Measurements from ENCODE around the gene MTG2.
A peak's percentile ranks its signal among the peaks of the same experiment; 100 is the strongest.
"Not testable (repeated sequence)": the region's sequence is repeated elsewhere in the genome, so short reads cannot be mapped to it uniquely, and the experiment has no call there.

The MTG2 gene

DNA sequence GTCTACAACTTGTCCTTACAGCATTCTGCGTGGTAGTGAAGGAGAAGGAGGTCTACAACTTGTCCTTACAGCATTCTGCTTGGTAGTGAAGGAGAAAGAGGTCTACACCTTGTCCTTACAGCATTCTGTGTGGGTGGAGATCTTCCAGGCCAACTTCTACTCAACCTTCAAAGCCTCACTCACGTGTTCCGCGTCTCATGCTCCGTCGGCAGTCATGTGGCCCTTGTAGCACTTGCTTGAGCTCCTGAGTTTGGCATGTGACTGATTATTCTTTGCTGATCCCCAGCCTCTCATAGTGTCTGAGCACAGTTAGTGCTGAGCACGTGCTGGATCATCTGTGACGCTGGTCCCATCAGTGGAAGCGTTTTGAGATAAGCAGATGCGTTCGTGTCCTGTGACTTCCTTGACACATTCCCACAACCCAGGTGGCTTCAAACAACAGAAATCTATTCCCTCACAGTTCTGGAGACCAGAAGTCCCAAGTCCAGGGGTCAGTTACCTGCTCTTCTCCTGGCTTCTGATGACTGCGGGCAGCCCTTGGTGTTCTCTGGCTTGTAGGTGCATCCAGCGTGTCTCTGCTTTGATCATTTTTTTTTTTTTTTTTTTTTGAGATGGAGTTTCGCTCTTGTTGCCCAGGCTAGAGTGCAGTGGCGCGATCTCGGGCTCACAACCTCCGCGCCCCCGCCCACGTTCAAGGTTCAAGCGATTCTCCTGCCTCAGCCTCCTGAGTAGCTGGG lies 36.6 kb upstream of the MTG2 start:
- DNase-seq, result peak; percentile 81

DNA sequence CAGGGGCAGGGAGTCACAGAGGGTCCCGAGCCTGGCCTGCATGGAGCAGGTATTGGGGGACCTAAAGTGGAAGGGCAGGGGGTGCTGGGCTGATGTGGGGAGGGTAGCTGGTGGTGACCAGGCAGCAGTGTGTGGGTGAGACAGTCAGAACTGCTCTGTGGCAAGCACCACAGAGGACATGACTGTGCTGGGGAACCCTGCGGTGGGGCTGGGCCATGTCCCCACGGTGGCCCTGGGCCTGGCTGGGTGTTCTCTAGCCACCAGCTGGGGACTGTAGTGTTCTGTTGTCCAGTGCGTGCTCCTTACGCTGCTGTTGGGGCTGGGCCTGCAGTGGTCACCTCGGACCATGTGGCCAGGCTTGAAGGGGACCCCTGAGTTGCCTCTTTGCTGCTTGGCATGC lies 35.7 kb upstream of the MTG2 start:
- DNase-seq, result no peak

DNA sequence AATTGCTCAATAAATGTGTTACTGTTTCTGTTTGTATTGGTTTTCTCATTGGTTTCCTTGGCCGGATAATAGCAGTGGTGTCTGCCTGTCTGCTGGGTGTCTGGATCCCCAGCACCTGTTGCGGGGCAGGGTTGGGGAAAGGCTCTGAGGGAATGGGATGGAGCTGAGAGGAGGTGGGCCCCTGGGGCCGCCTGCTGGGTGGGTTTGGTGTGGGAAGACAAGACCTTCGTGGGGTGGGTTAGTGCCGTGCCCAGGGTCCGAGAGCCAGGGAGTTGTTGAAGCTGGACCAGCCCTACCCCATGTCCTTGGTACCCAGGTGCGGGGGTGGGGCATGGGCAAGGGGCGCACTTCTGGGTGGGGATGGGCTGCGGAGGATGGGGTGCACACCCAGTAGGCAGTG lies 35.3 kb upstream of the MTG2 start:
- DNase-seq, result no peak

DNA sequence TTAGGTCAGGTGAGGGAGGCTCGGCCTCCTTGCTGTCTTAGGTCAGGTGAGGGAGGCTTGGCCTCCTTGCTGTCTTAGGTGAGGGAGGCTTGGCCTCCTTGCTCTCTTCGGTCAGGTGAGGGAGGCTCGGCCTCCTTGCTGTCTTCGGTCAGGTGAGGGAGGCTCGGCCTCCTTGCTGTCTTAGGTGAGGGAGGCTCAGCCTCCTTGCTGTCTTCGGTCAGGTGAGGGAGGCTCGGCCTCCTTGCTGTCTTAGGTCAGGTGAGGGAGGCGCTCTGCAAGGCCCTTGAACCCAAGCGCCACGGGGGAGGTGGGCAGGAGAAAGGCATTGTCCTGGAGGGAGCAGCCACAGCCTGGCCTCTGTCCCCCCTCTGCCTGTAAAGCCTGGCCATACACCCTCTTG lies 34.4 kb upstream of the MTG2 start:
- DNase-seq, result not testable (repeated sequence)

DNA sequence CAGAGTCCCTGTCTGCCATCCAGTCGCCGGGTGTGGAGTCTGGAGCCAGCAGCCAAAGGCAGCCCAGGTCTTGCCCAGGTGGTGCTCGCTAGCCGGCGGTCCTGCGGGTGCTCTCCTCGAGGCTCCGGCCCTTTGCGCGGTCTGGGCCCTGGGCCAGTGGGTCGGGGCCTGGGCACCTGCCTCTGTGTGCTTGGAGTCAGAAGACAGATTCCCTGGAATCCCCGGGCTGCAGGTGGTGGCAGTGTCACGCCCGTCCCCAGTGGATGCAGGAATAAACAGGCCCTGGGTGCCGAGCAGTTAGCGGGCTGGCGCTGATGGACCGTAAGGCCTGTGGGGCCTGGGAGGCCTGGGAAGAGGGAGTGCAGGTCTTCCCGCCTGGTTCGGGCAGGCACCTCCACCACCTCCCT lies 33.9 kb upstream of the MTG2 start:
- DNase-seq, result no peak

DNA sequence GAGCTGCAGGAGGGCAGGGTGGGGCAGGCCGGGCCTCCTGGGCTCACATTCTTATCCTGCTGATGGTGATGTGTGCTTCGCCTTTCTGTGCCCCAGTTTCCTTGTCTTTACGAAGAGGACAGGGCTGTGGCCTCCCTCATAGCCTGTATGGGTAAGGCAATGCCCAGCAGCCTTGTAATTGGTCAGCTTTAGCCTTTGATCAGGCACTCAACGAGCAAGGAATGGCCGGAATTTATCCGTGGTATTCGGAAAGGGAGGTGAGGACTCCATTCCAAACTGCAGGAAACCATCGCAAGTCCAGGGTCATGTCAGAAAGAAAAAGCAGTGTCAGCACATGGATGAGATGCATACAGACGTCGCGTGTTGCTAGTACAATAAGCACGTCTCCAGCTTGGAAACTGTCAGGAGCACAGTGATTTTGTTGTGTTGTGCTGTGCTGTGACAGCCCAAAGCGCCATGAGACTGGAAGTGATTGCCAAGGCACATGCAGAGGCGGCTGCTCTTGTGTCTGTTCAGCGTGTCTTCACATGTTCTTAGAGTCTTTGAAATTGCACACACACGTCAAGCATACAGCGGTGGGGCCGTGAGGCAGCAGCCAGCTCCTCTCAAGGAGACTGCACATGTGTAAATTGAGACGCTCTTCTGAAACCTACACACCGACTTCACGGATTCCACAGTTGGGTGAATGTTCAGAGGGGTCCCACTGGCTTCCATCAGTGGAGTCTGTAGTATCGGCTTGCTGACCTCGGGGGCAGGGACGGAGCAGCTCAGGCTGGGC lies 33.1 kb upstream of the MTG2 start:
- no peak for DNase-seq

DNA sequence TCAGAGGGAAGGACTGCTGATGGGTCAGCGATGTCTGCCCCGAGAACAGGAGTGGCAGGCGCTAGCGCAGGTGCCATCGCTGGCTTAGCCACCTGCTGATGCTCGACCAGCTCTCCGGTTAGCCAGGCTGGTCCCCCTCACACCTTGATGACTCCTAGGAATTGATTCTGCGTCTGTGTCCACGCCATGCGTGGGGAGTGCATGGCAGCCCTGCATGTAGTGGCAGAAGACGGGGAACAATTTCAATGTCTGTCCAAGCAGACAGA lies 32.6 kb upstream of the MTG2 start:
- no peak for DNase-seq

DNA sequence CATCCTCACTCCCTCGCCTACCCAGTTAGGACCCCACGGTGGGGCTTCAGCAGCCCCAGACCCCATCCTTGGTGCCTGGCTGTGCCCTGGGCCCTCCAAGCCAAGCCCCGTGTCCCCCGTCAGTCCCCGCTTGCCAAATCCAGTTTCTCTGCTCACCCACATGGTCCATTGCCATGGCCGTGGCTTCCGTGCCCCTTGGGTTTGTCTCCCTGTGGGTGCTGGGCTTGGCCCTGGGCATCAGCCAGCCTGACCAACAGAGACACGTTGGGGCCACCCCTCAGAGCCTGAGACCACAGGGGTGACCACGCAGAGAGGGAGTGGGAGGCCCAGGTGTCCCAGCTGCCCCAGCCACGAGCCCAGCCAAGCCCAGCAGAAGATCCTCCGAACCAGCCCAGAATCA lies 31.6 kb upstream of the MTG2 start:
- DNase-seq, result no peak

DNA sequence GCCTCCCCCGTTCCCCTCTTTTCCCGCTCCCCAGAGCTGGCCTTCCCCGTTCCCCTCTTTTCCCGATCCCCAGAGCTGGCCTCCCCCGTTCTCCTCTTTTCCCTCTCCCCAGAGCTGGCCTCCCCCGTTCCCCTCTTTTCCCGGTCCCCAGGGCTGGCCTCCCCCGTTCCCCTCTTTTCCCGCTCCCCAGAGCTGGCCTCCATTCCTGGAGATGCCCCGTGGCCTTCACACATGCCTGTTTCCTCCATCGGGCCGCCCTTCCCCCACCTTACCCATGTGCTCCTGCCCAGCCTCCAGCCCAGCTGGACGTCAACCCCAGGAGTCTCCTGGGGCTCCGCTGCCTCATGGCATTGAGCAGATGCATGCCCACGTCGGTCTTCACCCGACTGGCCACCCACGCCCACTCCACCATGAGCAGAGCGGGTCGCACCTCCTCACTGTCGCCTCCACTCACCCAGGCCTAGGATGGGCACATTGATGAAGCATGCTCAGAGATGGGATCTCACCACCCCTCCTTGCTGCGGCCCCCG lies 30.9 kb upstream of the MTG2 start:
- no peak for DNase-seq

DNA sequence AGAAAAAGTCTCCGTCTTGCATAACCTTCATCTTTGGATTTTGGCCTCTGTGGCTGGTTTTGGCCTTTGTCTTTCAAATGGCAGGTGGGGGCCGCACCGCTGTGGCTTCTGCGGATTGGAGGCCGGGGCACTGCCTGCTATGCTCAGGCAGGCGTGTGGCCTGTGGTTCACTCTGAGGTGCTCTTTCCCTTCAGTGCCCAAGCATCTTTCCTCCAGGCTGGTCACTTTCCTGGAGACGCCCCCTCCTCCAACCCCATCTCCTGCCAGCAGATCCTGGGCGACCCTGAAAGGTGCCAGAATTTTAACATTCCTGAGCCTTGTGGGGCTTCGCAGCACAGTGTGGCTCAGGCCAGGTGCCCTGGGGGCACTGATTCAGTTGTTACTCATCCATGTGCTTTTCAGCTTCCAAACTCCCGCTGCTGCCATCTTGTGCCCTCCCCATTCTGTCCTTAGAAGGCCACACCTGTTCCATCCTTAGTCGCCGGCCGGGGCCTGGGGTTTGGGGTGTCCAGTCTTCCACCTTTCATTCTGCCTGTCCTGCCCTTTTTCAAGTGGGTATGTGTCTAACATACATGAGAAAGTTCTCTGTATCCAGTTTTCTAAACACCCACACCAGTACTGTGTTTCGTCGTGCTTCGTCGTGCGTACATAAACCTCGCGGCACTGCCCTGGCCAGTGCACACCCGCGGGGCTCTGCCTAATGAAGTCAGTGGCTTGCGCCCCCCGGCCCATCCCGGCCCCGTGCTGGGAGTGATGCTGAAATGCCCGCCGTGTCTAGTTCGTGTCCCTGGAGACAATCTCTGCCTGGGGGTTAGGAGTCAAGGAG lies 27.2 kb upstream of the MTG2 start:
- no peak for DNase-seq

DNA sequence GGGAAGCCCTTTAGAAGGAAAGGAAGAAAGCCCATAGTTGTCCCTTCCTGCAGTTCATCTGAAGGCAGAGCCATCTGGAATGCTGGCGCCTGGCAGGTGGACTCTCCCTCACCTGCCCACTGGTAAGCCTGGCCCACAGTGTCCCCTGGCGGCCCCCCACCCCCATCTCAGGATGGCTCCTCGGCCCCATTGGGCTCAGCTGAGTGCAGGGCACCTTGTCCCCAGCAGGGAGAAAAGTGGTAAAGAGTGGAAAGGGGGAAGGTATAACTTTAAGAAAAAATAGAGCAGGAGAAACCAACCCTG lies 26.6 kb upstream of the MTG2 start:
- DNase-seq, result no peak

DNA sequence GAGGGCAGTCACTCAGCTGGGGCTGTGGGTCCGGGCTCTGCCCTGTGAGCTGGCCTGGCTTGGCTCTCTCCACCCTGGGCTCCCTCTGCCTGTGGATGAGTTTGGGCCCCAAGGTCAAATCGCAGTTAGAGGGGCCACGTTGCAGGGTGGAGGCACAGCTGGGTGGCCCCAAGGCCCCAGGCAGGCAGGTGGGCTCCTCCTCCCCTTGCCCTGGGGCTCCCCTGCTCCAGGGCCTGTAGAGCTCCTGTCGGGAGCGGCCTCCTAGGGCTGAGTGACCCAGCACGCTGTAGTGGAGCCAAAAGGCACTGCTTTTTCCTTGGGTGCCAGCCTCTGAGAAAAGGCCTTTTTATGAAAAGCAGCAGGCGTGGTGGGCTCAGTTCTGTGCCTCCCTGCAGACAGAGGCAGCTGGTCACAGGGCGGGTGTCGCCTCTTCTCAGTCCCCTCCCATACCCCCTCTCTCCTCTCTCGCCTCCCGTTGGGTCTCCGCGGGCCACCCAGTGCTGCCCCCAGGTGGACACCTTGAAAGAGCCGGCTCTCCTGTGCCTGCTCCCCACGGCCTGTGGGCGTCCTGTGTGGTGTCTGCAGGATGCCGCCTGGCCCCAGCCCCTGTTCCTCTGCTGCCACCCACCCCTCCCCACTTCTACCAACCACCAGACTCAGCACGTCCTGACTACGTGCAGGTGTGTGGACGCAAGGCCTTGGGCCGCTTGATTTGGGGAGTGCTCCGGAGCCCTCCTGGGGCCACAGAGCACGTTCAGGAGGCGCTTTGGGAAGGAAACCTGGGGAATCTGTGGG lies 26.0 kb upstream of the MTG2 start:
- DNase-seq, result peak; percentile 75

DNA sequence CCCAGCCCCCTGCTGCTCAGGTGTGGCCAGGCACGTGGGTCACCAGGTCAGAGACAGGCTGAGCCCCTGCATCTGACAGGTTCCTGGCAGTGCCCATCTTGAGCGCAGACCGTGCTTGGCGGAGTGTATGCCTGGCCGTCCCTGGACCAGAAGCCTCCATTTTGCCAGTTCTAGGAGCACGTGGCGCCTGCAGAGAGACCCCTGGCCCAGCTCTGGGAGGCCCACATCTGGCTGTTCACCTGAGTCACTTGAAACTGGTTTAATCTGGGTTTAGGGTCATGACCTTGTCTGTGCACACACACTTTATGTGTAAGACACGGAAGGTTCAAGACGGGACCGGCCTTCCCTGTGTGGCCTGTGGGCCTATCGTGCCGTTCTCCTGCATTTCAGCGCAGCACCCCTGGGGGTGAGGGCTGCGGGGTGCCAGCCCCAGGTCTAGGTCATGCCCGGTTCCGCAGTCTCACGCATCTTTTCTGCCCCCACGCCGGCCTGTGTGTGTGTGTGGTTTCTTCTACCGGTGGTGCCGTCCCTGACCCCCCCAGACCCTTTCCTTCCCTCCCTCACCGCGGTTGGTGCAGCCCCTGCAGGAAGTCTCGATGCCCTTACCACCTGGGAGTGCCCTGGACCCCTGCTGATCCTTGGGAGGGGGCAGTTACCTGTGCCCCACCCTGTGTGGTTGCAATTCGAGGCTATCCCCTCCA lies 25.3 kb upstream of the MTG2 start:
- no peak for DNase-seq

DNA sequence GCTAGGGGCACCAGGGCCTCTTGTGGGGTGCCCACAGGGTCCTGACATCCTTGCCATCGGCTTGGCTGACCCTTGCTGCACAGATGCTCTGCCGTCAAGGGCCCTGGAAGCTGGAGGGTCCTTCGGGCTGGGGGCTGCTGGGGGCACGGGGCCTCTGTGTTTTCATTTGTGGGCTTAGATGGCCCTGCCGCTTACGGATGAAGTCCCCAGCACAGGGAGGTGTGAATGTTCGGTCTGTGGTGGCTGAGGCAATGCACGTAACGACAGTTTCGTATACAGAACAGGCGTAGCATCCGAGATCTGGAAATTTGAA lies 24.8 kb upstream of the MTG2 start:
- no peak for DNase-seq

DNA sequence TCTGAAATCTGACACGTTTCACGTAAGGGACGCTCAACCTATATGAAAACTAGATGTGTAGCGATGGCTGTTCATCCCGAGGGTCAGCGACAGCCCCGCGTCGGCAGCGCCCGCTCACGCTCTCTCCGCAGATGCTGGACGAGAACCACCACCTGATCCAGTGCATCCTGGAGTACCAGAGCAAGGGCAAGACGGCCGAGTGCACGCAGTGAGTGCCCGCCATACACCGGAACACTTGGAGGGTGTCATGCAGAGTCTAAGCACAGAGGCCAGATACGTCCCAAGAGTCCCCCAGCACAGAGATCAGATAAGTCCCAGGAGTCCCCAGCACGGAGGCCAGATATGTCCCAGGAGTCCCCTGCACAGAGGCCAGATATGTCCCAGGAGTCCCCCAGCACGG lies 24.3 kb upstream of the MTG2 start:
- no peak for DNase-seq

DNA sequence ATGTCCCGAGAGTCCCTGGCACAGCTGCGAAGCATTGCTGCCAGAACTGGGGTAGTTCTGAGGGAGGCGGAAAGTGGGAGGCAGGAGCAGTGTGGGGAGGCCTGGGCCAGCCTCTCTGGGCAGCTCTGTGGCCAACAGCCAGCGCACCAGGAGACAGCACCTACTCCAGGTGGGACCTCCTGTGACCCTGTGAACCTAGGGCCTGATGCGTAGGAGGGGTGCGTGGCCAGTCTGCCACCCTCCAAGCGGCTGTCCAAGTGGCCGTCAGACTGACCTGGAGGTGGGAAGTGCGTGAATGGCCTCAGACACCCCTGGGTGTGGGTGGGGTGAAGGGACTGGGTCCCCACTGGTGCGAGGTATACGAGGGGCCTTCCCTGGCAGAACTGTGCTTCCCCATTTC lies 23.8 kb upstream of the MTG2 start:
- DNase-seq, result no peak

DNA sequence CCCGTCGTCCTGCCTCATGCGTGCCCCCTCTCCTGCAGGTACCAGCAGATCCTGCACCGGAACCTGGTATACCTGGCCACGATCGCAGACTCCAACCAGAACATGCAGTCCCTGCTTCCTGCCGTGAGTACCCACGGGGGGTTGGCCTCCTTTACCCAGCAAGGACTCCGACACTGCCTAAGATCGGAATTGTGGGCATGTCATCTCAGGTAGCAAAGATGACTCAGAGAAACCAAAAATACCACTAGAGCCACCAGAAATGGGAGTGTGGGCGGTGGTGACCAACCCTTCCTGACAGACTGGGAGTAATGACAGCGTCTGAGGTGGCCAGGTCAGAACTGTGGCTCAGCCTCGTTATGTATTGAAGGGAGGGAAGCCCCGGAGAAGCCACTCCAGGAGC lies 23.0 kb upstream of the MTG2 start:
- DNase-seq, result no peak

DNA sequence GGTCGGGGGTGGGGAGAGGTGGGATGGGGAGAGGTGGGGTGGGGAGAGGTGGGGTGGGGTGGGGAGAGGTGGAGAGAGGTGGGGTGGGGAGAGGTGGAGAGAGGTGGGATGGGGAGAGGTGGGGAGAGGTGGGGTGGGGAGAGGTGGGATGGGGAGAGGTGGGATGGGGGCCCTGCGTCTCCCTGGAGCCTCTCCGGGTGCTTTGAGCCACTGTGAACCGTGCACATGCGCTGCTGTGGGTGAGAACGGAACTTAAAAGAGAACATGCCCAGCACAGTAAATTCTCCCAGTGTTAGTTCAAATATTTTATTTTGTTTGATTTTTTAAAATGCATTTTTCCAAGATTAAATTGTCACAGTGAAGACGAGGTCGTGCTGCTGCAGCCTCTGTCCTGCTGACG lies 22.6 kb upstream of the MTG2 start:
- no peak for DNase-seq

DNA sequence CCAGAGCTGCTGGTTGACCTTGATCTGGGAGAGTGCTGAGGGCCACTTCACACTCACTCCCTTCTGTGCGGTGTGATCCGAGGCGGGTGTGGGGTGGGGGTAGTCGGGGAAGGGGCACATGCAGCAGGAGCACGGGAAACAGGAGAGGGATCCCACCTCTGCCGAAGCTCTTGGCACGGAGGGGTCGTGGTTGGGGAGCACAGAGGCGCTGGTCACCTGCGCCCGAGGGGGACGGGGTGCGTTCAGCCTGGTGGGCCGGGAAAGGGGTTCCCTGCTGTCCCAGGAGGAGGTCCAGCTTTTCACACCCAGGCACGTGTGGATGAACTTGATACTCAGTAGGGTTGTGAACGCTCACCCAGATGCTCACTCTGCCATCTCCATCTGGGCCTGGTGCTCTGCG lies 22.0 kb upstream of the MTG2 start:
- DNase-seq, result no peak

DNA sequence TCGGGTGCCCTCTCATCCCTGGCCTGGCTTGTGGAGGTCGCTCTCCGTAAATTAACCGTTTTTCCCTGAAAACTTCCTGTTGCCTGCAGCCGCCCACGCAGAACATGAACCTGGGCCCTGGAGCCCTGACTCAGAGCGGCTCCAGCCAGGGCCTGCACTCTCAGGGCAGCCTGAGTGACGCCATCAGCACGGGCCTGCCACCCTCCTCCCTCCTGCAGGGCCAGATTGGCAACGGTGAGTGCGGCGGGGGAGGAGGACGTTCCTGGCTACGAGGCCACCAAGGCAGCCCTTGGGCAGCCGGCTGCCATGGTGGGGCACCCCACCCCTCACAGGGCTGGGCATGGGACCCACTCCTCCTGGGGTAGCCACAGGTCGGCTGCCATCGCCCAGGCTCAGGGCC lies 21.5 kb upstream of the MTG2 start:
- DNase-seq, result no peak

DNA sequence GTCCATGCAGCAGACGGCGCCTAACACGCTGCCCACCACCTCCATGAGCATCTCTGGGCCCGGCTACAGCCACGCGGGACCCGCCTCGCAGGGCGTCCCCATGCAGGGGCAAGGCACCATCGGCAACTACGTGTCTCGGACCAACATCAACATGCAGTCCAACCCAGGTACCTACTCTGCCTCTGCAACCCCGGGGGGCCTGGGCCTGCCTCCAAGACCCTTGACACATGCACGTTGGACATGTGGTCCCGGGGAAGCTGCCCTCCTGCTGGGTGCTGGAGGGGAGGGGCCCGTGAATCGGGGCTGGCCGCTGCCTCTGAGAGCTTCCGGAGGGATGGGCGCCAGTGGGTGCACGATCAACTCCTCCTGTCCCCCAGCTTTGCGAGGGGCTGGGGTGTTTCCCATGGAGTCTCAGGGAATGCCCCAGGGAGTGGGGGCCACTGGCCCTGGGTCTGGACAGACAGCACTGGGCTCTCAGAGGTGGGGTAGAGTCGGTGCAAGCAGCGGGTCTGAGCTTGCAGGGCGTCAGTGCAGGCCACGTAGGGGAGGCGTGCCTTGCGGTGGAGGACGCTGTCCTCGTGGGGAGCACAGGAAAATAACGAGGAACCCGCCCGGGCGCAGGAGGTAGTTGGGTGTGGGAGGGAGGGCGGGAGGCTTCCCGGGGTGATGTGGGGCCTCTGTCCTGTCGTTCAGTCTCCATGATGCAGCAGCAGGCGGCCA lies 19.9 kb upstream of the MTG2 start:
- no peak for DNase-seq

DNA sequence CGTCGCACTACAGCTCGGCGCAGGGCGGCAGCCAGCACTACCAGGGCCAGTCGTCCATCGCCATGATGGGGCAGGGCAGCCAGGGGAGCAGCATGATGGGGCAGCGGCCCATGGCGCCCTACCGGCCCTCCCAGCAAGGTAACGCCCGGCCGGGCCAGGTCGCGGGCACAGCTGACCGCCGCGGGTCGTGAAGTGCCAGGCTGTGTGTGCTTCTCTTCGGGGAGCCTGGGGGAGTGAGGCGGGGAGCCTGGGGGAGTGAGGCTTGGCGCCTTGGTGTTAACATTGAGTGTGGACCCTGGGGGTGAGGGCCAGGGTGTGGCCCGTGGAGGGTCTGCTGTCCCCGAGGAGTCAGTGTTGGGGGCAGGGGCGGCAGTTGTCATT lies 19.4 kb upstream of the MTG2 start:
- no peak for DNase-seq

Data from hematopoietic multipotent progenitor cell treated with erythropoietin and hydrocortisone succinate and interleukin-3 and kit ligand, for 8 days (in vitro differentiated cells).